Epithelial cell of esophagus (primary cell): ENCODE data around the gene SLC39A11.
"Not testable (repeated sequence)": the region's sequence is repeated elsewhere in the genome, so short reads cannot be mapped to it uniquely, and the experiment has no call there.

Source experiments
- DNase-seq: peaks from one replicate; pipeline ENCODE4 v3.0.0; 2010; ENCODE audit warnings: low read depth
- H3K4me3 ChIP-seq: 2 replicates; pipeline ENCODE4 v1.5.1; 2011; ENCODE audit warnings: mild to moderate bottlenecking, low read length, control low read depth
- TF ChIP-seq, protein P1 (sequence below): IDR thresholded peaks from 2 replicates; pipeline ENCODE4 v1.5.1; 2011; ENCODE audit warnings: low read depth, mild to moderate bottlenecking, low read length, control low read depth, inconsistent platforms; ENCODE audit not compliant: insufficient read depth; ENCODE audit errors: missing control alignments

The SLC39A11 gene

GRCh38 chr17:72788950-72789585 is 303.4 kb downstream of the SLC39A11 start:
- TF ChIP-seq, protein P1, sequence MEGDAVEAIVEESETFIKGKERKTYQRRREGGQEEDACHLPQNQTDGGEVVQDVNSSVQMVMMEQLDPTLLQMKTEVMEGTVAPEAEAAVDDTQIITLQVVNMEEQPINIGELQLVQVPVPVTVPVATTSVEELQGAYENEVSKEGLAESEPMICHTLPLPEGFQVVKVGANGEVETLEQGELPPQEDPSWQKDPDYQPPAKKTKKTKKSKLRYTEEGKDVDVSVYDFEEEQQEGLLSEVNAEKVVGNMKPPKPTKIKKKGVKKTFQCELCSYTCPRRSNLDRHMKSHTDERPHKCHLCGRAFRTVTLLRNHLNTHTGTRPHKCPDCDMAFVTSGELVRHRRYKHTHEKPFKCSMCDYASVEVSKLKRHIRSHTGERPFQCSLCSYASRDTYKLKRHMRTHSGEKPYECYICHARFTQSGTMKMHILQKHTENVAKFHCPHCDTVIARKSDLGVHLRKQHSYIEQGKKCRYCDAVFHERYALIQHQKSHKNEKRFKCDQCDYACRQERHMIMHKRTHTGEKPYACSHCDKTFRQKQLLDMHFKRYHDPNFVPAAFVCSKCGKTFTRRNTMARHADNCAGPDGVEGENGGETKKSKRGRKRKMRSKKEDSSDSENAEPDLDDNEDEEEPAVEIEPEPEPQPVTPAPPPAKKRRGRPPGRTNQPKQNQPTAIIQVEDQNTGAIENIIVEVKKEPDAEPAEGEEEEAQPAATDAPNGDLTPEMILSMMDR: no peak
- H3K4me3 ChIP-seq: no peak overlapping the region
- DNase-seq: peak; percentile 7

DNA sequence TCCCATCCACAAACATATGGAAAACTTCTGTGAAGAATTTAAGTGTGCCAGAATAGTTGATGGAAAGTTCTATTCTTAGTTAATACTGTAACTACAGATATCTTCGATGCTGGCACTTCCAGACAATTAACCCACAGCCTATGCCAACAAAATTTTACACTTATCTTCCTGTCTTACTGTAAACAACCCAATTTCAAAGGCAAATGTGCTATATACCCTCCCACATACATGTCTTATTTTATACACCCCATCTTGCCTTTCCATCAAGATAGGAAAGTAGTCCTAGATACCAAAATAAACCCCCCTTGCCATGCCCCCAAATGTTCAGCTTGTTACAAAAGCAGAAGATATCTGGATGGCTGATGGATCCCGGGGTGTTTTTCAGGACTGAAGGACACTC is 306.3 kb downstream of the SLC39A11 start:
- no peak overlapping the region for H3K4me3 ChIP-seq
- TF ChIP-seq, protein P1: no peak
- no peak for DNase-seq

- TF ChIP-seq, protein P1: no peak
- H3K4me3 ChIP-seq: no peak overlapping the region
- DNase-seq: no peak
These were observed 309.3 kb downstream of the SLC39A11 start for GRCh38 chr17:72782985-72783701.

- H3K4me3 ChIP-seq, DNase-seq: not testable (repeated sequence)
These were observed 310.1 kb downstream of the SLC39A11 start for GRCh38 chr17:72782437-72782836.

GRCh38 chr17:72778169-72779151 is 314.0 kb downstream of the SLC39A11 start:
- no peak overlapping the region for H3K4me3 ChIP-seq
- TF ChIP-seq, protein P1: no peak
- DNase-seq: no peak

GRCh38 chr17:72775919-72776318 is 316.6 kb downstream of the SLC39A11 start:
- H3K4me3 ChIP-seq: no peak overlapping the region
- no peak for DNase-seq
- TF ChIP-seq, protein P1: no peak

DNA sequence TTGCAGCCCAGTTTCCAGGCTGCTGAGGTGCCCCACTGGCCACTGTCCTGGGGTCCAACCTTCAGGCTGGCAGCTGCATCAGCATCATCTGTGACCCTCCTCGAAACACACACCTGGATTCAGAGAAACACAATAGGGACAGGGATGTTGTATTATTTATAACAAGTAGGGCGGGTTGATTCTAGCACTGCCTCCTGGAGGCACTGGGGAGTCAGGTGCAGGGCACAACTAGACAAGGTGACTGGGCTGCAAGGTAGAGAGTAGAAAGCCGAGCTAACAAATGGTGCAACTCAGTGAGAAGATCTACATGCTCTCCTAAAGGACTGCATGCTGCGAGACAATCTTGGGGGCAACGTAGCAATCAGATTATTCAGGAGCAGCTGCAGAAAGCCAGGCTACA is 317.3 kb downstream of the SLC39A11 start:
- TF ChIP-seq, protein P1: no peak
- no peak overlapping the region for H3K4me3 ChIP-seq
- DNase-seq: no peak
